Chondrocyte (in vitro differentiated cells): ENCODE data around the gene CD6. TPM values are rescaled to one million over a fixed set of nuclear protein-coding genes. Genes with fewer than 3 reads are reported as not detected.

Experiments used
- DNase-seq: peaks from one replicate; pipeline ENCODE4 v3.0.0; 2021; ENCODE audit warnings: mixed read lengths, low spot score
- H3K27ac Mint-ChIP-seq: one replicate; pipeline ENCODE4 v1.8.0; 2021; ENCODE audit warnings: mild to moderate bottlenecking, moderate library complexity, mixed read lengths; ENCODE audit not compliant: unreplicated experiment
- H3K27me3 Mint-ChIP-seq: 2 replicates; pipeline ENCODE4 v1.8.0; 2021; ENCODE audit warnings: low read depth, mixed read lengths
- H3K36me3 Mint-ChIP-seq: 2 replicates; pipeline ENCODE4 v1.8.0; 2021; ENCODE audit warnings: low read depth, mixed read lengths
- H3K4me1 Mint-ChIP-seq: 2 replicates; pipeline ENCODE4 v1.8.0; 2021; ENCODE audit warnings: low read depth, mild to moderate bottlenecking, mixed read lengths
- H3K4me3 Mint-ChIP-seq: one replicate; pipeline ENCODE4 v1.8.0; 2021; ENCODE audit warnings: mild to moderate bottlenecking, moderate library complexity, mixed read lengths; ENCODE audit not compliant: unreplicated experiment
- H3K9me3 Mint-ChIP-seq: 2 replicates; pipeline ENCODE4 v1.8.0; 2021; ENCODE audit warnings: low read depth, mixed read lengths
- total RNA-seq: library from RNA; stranded (reverse); gene quantifications from 3 replicates; pipeline ENCODE4 v1.2.1, GENCODE V29; 2021
- TF ChIP-seq, protein P1 (sequence below): fragments of 200-600 bp; sonication (generic); IDR thresholded peaks from 2 replicates; pipeline ENCODE4 v1.5.0; 2021; ENCODE audit warnings: antibody characterized with exemption, mild to moderate bottlenecking, moderate library complexity

CD6 gene
- total RNA-seq, 1 donor from 2014 or later, result not detected

- Mint-ChIP-seq H3K4me1 (no peaks in the 10 kb centered on the region), H3K9me3 (no peaks in the 10 kb centered on the region), H3K36me3 (peaks cover 2% of the 10 kb centered on the region), H3K4me3 (no peak overlapping the region), H3K27ac (no peak overlapping the region), H3K27me3 (peaks cover 38% of the 10 kb centered on the region)
- TF ChIP-seq, protein P1, sequence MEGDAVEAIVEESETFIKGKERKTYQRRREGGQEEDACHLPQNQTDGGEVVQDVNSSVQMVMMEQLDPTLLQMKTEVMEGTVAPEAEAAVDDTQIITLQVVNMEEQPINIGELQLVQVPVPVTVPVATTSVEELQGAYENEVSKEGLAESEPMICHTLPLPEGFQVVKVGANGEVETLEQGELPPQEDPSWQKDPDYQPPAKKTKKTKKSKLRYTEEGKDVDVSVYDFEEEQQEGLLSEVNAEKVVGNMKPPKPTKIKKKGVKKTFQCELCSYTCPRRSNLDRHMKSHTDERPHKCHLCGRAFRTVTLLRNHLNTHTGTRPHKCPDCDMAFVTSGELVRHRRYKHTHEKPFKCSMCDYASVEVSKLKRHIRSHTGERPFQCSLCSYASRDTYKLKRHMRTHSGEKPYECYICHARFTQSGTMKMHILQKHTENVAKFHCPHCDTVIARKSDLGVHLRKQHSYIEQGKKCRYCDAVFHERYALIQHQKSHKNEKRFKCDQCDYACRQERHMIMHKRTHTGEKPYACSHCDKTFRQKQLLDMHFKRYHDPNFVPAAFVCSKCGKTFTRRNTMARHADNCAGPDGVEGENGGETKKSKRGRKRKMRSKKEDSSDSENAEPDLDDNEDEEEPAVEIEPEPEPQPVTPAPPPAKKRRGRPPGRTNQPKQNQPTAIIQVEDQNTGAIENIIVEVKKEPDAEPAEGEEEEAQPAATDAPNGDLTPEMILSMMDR, result no peak
- DNase-seq, result no peak
Observed at GRCh38 chr11:61024938-61025820, 53.7 kb downstream of the CD6 start.

DNA sequence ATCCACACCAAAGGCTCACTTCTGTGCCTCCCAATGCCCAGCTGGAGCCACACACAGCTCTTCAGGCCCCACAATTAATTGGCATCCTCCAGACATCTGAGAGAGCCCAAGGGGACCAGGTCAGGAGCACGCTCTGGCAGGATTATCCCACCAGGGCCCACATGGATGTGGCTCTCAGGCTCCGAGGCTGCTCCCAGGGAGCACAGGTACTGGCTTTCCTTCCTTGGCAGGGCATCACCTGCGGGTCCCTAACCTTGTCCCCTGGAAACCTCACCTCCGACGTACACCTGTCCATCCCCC lies 54.3 kb downstream of the CD6 start:
- no peak overlapping the region for H3K4me3 Mint-ChIP-seq
- TF ChIP-seq, protein P1, result no peak
- no peaks in the 10 kb centered on the region for H3K36me3 Mint-ChIP-seq
- no peak for DNase-seq
- no peaks in the 10 kb centered on the region for H3K4me1 Mint-ChIP-seq
- no peak overlapping the region for H3K27ac Mint-ChIP-seq
- no peaks in the 10 kb centered on the region for H3K9me3 Mint-ChIP-seq
- H3K27me3 Mint-ChIP-seq, result peaks cover 32% of the 10 kb centered on the region

DNA sequence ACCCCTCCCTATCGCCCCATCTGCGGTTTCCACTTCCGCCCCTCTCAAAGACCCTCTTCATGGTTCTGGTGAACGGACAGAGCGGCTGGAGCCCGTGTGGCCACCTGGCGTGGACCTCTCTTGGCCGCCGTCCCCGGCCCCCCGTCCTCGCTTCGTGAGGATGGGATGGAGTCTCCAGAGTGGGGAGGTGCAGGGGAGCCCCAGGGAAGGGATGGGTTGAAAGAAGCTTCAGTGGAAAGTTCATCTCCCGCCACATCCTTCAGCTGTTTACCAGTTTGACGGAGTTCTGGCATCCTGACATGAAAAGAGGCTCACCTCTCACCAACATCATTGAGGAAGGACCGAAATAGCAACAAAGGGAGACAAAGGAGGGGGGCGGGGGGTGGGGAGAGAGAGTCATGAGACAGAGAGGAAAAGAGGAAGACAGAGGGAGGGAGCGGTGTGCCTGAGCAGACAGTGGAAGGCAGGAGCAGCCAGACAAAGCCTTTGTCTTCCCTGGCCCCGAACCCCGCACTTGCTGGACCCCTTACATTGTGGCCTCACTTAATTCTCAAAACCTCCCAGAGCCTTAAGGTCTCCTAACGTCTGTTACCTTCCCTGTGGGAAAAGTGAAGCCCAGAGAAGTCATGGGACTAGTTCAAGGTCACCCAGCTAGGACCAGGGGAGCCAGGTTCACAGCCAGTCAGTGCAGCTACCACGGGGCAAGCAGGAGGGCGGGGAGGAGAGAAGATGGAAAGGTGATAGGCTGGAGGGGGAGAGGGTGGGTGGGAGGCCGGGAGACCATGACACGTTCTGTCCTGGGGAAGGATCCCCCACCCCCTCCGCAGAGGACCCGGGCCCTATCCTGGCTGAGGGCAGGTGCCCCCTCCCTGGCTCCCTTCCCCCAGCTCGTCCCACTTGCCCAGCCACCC lies 54.9 kb downstream of the CD6 start:
- no peak overlapping the region for H3K27ac Mint-ChIP-seq
- TF ChIP-seq, protein P1, result no peak
- no peaks in the 10 kb centered on the region for H3K36me3 Mint-ChIP-seq
- no peak overlapping the region for H3K4me3 Mint-ChIP-seq
- DNase-seq, result no peak
- no peaks in the 10 kb centered on the region for H3K4me1 Mint-ChIP-seq
- peaks cover 27% of the 10 kb centered on the region for H3K27me3 Mint-ChIP-seq
- H3K9me3 Mint-ChIP-seq, result no peaks in the 10 kb centered on the region

DNA sequence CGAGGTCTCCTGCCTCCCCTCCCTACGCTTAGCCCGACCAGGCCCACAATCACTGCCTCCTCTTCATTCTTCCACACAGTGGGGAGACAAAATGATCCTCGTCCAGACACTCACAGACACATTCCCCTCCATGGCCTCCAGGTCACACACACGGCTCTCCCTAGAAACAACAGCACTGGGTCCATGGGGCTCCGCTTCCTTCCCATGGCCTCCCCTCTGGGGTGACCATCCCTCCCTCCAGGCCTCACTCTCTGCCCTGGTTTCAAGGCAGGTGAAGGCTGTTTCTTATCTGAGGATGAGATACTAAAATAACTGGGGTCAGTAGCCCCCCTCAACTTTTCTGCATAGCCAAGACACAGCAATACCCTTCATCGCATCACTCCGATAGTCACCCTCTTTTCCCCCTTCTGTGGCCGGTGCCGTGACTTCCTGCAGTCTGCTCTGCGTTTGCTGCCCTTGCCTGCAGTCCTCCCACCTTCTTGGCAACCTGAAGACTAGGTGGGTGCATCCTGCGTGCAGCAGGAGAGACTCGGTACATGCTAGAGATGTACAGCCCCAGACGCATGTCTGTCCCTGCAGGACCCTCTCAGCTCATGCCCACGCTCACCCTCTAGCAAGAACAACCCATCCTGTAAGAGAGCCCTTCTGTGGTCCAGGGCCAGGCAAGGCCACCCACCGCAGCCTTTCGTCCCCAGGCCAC lies 55.8 kb downstream of the CD6 start:
- DNase-seq, result no peak
- Mint-ChIP-seq H3K27ac (no peak overlapping the region), H3K9me3 (no peaks in the 10 kb centered on the region), H3K36me3 (no peaks in the 10 kb centered on the region), H3K27me3 (peaks cover 24% of the 10 kb centered on the region), H3K4me3 (no peak overlapping the region), H3K4me1 (no peaks in the 10 kb centered on the region)
- TF ChIP-seq, protein P1, result no peak
